HUDEP-2 (cell line): ENCODE data around the gene FOXK1.
"Not testable (repeated sequence)": the region's sequence is repeated elsewhere in the genome, so short reads cannot be mapped to it uniquely, and the experiment has no call there.

Experiments
- DNase-seq, 76 experiments: peaks; one replicate each; lab custom pipeline; 2025; ENCODE audit not compliant: unreplicated experiment in 76 of 76; lab: John Stamatoyannopoulos, UW

The FOXK1 gene

DNA sequence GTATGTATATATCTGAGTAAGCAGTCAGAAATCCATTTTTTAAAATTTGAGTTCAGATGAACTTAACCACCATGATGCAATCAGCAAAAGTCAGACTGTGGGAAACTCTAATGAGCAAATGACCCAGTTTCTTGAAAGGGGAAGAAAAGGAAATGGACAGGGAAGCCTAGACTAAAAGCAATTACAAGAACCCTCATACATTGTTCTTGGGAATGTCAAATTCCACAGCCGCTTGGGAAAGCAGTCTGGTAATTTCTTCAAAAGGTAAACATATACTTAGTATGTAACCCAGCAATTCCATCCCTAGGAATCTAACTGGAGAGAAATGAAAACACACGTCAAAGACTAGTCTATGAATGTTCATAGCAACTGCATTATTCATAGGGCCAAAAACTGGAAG, 16.4 kb upstream of the FOXK1 start:
- no peak for DNase-seq

DNA sequence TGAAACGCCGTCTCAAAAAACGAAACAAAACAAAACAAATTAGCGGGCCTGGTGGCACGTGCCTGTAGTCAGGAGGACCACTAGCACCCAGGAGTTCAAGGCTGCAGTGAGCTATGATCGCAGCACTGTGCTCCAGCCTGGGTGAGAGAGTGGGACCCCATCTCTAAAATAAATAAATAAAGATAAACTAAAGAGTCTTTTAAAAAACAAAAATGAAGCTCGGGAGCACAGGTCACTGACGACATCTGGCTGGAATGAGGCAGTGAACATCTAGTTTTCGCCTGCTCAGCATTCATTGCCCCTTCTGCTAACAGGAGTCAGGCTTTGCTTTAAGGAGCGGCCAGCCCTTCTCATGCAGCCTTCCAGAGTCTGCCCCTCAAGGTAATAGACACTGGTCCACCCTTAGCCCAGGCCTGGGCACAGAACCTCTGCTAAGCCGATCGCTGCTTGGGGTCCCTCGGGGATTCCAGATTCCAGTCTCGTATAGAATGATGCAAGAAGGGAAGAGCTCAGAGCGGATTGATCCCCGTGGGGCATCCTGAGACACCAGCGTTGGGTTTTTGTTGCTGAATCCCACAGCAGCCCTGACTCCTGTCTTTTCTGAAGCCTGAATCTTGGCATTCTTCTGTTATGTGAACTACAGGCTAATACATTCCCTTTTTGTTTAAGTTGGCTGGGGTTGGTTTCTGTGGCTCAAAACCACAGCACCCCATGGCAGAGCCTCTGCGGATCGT, 14.2 kb upstream of the FOXK1 start:
- no peak for DNase-seq

- DNase-seq, result no peak
These were observed 13.6 kb upstream of the FOXK1 start for GRCh38 chr7:4668510-4668847.

DNA sequence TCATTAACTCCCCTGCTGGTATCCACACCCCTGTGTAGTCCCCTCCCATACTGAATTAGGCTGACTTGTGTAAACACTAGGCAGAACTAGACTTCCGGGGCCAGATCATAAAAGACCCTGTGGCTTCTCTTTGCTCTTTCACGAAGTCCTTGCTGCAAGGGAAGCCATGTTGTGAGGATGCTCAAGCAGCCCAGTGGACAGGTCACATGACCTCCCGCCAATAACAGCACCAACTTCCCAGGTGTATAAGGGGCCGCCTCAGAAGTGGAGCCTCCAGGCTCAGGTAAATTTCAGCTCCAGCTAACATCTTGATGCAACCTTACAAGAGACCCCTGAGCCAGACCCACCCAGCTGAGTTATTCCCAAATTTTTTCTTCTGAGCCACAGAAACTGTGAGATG, 11.3 kb upstream of the FOXK1 start:
- DNase-seq, result no peak

GRCh38 chr7:4675771-4676367, 6.2 kb upstream of the FOXK1 start:
- DNase-seq, result no peak

- not testable (repeated sequence) for DNase-seq
These were observed 4.6 kb upstream of the FOXK1 start for GRCh38 chr7:4677518-4677917.

- DNase-seq, result peak in 1 of 76 experiments; percentile 6
These were observed 760 bp upstream of the FOXK1 start for GRCh38 chr7:4681218-4681851.

DNA sequence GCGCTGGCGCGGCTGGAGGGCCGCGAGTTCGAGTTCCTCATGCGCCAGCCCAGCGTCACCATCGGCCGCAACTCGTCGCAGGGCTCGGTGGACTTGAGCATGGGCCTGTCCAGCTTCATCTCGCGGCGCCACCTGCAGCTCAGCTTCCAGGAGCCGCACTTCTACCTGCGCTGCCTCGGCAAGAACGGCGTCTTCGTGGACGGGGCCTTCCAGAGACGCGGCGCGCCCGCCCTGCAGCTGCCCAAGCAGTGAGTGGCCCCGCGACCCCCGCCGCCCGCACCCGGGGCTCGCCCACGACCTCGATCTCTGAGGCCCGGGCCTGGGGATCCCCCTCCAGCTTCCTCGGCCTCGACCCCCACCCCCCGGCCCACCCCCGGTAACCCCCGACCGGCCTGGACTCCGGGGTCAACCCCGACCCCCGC, 537 bp downstream of the FOXK1 start:
- DNase-seq, result peak in 39 of 76 experiments; percentile 4 to 49 (median 24)

DNA sequence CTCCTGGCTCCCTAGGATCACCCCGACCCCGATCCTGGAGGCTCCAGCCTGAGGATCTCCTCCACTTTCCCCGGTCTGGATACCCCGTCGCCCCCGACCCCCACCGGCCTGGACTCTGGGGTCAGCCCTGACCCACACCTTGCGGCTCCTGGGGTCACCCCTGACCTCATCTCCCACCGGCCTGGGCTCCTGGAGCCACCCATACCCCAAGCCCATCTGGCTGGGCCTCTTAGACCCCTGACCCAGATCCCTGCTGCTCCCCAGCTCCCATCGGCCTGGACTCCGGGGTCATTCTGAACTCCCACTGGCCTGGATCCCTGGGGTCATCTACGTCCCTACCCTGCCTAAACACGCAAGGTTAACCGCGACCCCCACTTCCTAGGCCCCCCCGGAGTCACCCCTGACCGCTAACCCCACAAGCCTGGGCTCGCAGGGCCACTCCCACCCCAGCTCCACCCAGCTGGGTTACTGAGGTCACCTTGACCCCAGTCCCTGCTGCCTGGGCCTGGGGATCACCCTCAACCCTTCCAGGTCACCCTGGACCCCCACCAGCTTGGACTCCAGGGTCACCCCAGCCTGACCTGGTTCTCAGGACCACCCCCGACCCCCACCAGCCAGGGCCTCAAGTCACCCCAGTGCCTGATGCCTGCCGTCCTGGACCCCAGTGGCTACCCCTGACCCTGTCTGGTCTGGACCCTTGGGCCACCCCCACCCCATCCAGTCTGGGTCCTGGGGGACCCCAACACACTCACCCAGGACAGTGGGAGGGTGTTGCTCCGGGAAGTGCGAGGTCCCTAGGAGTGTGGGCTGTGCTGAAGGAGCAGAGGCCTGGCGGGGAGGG, 1.2 kb downstream of the FOXK1 start:
- peak in 1 of 76 experiments; percentile 13 for DNase-seq

- DNase-seq, result peak in 7 of 76 experiments; percentile 7 to 22 (median 12)
These were observed 1.9 kb downstream of the FOXK1 start for GRCh38 chr7:4683884-4684565.

- DNase-seq, result no peak
These were observed 2.8 kb downstream of the FOXK1 start for GRCh38 chr7:4684846-4685245.

- DNase-seq, result not testable (repeated sequence)
These were observed 3.6 kb downstream of the FOXK1 start for GRCh38 chr7:4685676-4686075.

DNA sequence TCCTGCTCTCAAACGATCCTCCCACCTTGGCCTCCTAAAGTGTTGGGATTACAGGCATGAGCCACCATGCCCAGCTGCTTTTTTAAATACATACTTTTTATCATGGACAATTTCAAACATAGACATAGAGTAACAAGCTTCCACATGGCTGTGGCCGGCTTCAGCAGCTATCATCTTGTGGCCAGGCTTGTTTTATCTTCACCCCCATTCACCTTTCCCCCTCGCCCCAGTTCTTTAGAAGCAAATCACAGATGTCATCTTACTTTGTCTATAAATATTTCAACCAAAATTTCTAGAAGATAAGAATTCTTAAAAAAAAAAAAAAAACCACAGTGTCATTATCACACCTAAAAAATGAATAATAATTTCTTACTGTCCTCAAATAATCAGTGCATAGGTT, 5.9 kb downstream of the FOXK1 start:
- DNase-seq, result peak in 8 of 76 experiments; percentile 3 to 19 (median 11)

GRCh38 chr7:4689151-4689550, 7.1 kb downstream of the FOXK1 start:
- no peak for DNase-seq

DNA sequence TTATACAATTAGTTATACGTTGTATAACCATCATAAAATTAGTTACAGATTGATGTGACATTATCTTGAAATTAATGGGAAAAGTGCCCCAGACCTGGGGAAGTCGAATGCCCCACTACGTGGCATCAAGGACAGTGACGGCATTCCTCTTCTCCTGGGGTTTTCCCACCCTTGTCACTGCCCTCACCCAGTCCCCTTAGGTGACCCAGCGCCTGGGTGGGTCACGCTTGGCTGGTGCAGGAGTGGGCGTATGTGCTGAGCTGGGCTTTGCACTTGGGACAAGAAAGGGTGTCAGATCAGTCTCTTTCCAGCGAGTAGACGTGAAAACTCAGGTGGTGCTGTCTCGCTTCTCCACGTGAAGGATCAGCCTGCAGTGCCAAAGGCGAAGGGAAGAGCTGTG, 7.6 kb downstream of the FOXK1 start:
- DNase-seq, result no peak

- no peak for DNase-seq
These were observed 9.1 kb downstream of the FOXK1 start for GRCh38 chr7:4690953-4691856.

DNA sequence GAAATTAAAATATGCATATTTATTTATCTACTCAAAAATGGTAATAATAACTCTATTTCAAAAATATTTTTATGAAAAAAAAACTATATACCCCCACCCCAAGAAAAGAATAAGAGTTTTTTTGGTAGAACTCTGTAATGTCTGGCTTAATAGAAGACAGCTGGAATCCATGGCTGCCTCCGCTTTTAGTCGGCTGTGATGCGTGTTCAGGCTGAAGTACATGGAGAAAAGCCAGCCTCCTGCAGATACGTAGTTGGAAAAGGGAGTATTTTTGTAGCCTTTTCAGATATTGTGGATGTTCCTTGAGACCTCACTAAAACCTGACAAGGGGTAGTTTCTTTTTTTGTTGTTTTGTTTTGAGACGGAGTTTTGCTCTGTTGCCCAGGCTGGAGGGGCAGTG, 10.0 kb downstream of the FOXK1 start:
- no peak for DNase-seq

GRCh38 chr7:4692622-4693021, 10.5 kb downstream of the FOXK1 start:
- not testable (repeated sequence) for DNase-seq

DNA sequence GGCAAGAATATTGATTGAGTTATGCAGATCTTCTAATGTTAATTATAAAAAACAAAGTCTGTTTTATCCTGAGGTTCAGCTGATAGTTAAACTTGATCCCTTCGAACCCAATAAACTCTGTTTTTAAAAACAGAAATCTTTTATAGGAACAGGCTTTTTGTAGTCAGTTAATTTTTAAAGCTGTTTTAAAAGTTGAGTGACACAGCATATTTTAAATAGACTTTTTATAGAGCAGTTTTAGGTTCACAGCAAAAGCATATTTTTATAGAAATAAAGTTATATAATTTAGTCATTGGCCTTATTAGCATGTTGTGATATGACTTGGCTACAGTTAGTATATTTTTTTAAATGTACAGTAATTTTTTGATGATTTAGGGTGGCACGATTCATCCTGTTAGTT, 11.1 kb downstream of the FOXK1 start:
- DNase-seq, result no peak

DNA sequence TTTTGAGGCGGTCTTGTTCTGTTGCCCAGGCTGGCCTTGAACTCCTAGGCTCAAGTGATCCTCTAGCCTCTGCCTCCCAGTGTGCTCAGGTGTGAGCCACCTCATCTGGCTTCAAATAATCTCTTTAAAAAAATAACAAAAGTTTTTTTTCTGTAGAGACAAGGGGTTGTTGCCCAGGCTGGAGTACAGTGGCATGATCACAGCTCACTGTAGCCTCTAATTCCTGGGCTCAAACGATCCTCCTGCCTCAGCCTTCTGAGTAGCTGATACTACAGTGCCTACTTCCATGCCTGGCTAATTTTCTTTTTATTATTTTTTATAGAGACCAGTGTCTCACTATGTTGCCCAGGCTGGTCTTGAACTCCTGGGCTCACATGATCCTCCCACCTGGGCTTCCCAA, 11.7 kb downstream of the FOXK1 start:
- no peak for DNase-seq
